Astrocyte (in vitro differentiated cells and primary cell): ENCODE measurements around the gene EPB41L1.
A peak's percentile ranks its signal among the peaks of the same experiment; 100 is the strongest.

ENCODE experiments used
- EZH2 ChIP-seq: IDR thresholded peaks from 2 replicates; pipeline ENCODE4 v1.6.1; 2012; ENCODE audit warnings: mild to moderate bottlenecking, low read length, inconsistent platforms; ENCODE audit not compliant: insufficient read depth
- TF ChIP-seq, protein P1 (sequence below): IDR thresholded peaks from 2 replicates; pipeline ENCODE4 v1.5.1; 2011; ENCODE audit warnings: low read depth, mild to moderate bottlenecking, inconsistent platforms, low read length, moderate library complexity; ENCODE audit not compliant: insufficient read depth

DNA sequence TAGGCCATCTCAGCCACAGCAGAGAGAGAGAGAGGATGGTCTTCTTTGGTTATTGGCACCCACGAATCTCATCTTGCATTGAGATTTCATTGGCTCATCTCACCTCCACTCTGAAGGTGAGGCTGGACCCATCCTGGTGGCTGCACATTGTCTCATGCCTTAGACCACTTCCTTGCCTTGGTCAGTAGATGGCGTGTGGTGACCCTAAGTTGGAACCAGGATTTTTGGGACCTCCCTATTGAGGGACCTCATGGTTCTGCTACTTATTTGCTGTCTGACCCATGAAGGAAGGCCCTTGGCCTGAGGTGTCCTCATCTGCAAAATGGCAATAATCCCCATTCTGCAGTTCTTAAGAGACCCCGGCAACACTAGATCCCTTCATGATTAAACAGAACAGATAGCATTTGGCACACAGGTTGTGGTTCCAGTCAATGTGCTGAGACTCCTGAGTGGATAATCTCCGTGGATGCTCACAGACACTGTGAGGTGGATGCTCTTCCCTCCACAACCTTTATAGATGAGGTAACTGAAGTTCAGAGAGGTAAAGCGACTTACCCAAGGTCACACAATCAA is 60.2 kb downstream of the EPB41L1 start:
- TF ChIP-seq, protein P1, sequence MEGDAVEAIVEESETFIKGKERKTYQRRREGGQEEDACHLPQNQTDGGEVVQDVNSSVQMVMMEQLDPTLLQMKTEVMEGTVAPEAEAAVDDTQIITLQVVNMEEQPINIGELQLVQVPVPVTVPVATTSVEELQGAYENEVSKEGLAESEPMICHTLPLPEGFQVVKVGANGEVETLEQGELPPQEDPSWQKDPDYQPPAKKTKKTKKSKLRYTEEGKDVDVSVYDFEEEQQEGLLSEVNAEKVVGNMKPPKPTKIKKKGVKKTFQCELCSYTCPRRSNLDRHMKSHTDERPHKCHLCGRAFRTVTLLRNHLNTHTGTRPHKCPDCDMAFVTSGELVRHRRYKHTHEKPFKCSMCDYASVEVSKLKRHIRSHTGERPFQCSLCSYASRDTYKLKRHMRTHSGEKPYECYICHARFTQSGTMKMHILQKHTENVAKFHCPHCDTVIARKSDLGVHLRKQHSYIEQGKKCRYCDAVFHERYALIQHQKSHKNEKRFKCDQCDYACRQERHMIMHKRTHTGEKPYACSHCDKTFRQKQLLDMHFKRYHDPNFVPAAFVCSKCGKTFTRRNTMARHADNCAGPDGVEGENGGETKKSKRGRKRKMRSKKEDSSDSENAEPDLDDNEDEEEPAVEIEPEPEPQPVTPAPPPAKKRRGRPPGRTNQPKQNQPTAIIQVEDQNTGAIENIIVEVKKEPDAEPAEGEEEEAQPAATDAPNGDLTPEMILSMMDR = peak; percentile 60
- no peak for TF ChIP-seq EZH2
